ENCODE measurements around the gene DDX39A. TPM values are rescaled to one million over a fixed set of nuclear protein-coding genes. Genes with fewer than 3 reads are reported as not detected.

The DDX39A gene
- total RNA-seq, 2 experiments from 2014 or later, result 273 to 311 TPM

DNA sequence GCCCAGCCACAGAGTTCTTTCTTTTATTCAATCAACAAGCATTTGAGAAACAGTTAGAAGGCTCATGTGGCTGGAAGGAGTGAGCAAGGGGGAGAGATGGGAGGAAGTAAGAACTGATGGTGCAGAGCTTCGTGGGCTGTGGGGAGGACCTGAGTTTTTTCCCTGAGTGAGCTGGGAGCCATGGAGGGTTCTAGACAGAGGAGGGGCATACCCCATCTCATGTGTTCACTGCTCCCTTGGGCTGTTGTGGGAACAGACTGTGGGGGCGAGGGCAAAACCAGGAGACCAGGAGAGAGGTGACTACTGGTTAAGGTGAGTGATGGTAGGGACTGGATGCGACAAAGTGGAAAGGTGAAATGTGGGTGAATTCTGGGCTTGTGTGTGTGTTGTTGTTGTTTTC, 11.6 kb upstream of the DDX39A start:
- Mint-ChIP-seq H3K4me3 (no peak overlapping the region), H3K27ac (no peak overlapping the region), H3K36me3 (no peaks in the 10 kb centered on the region), H3K27me3 (peaks cover 5% of the 10 kb centered on the region), H3K4me1 (peaks cover 24% of the 10 kb centered on the region), H3K9me3 (ENCODE audit: low read depth) (no peaks in the 10 kb centered on the region)
- DNase-seq, result no peak
- CTCF ChIA-PET, result interaction anchor here (0.7 to 5.4 kb wide), 13 partner anchors 10 to 350 kb away, joined by 3 to 90 read pairs (median 4); partner anchors contain the start of genes ASF1B, DDX39A and GIPC1
- no peak for ATAC-seq

- Mint-ChIP-seq H3K4me1 (peaks cover 10% of the 10 kb centered on the region), H3K9me3 (ENCODE audit: low read depth) (no peaks in the 10 kb centered on the region), H3K27ac (no peak overlapping the region), H3K36me3 (no peaks in the 10 kb centered on the region), H3K4me3 (no peak overlapping the region), H3K27me3 (peaks cover 5% of the 10 kb centered on the region)
- DNase-seq, result no peak
- CTCF ChIA-PET, result interaction anchor here (1.0 to 5.4 kb wide), 5 partner anchors 11 to 67 kb away, joined by 3 to 90 read pairs (median 4); no protein-coding TSS in a partner anchor
- no peak for ATAC-seq
Observed at GRCh38 chr19:14428882-14429416, 9.8 kb upstream of the DDX39A start.

DNA sequence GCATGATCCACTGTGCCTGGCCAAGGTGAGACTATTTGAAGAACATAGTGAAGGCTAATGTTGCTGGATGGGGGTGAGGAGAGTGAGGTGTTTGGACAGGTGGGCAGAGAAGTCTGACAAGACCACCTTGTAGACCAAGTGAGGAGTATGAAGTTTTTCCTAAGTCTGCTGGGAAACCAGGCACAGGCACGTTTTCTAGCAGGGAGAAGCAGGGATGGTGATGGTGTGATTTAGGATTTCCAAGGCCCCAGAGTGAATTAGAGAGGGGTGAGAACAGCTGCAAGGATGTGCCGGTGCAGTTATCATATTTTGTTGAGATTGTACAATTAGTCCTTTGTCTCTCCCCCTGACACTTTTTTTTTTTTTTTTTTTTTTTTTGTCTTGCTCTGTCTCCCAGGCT, 8.3 kb upstream of the DDX39A start:
- peaks cover 5% of the 10 kb centered on the region for H3K27me3 Mint-ChIP-seq
- ATAC-seq (no peak), DNase-seq (no peak)
- peaks cover 6% of the 10 kb centered on the region for H3K4me1 Mint-ChIP-seq
- CTCF ChIA-PET, result no interaction called here
- H3K36me3 Mint-ChIP-seq, result no peaks in the 10 kb centered on the region
- H3K4me3 Mint-ChIP-seq, result no peak overlapping the region
- no peaks in the 10 kb centered on the region for H3K9me3 Mint-ChIP-seq (ENCODE audit: low read depth)
- H3K27ac Mint-ChIP-seq, result no peak overlapping the region

DNA sequence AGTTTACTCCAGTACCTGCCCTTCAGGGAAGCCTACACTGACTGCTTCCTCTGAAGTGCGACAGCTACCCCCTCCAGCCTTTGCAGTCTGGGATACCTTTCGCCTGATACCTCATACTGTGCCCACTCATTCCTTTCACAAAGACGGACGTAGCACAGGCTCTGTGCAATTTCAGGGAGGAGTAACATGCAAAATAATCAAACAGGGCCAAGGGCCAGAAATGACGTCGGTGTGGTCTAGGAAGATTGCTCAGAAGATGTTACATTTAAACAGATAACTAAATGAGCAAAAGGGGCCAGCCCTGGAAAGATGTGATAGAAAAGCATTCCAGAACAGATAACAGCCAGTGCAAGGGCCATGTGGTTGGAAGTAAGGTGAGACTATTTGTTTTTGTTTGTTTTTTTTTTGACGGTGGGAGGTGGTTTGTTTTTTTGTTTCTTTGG, 6.6 kb upstream of the DDX39A start:
- Mint-ChIP-seq H3K9me3 (ENCODE audit: low read depth) (no peaks in the 10 kb centered on the region), H3K27me3 (peaks cover 3% of the 10 kb centered on the region), H3K27ac (no peak overlapping the region), H3K4me1 (peaks cover under 1% of the 10 kb centered on the region), H3K4me3 (no peak overlapping the region), H3K36me3 (no peaks in the 10 kb centered on the region)
- ATAC-seq (no peak), DNase-seq (no peak)
- CTCF ChIA-PET, result interaction anchor here (1.3 kb wide), 1 partner anchor 54 kb away, joined by 3 read pairs; no protein-coding TSS in a partner anchor

DNA sequence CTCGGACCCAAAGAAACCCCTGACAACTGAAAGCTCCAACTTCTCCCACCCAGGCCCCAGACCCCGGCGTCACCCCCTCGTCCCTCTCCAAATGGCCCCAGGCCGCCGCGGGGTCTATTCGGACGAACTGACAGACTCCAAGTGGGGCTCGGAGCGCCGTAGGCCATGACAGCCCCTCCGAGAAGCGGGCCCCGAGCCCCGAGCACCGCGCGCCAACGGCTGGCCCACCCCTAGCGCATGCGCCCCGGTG, 360 bp downstream of the DDX39A start:
- H3K27ac Mint-ChIP-seq, result peak overlapping the region; percentile 94
- peak; percentile 90 for DNase-seq
- CTCF ChIA-PET, result interaction anchor here (1.0 to 5.0 kb wide), 3 partner anchors 13 to 61 kb away, joined by 3 to 28 read pairs (median 7); no protein-coding TSS in a partner anchor
- peaks cover 32% of the 10 kb centered on the region for H3K36me3 Mint-ChIP-seq
- H3K4me3 Mint-ChIP-seq, result peak overlapping the region; percentile 86
- no peaks in the 10 kb centered on the region for H3K27me3 Mint-ChIP-seq
- H3K4me1 Mint-ChIP-seq, result peaks cover 37% of the 10 kb centered on the region
- ATAC-seq, result peak; percentile 66
- H3K9me3 Mint-ChIP-seq (ENCODE audit: low read depth), result no peaks in the 10 kb centered on the region

- H3K9me3 Mint-ChIP-seq (ENCODE audit: low read depth), result no peaks in the 10 kb centered on the region
- no peak for ATAC-seq
- CTCF ChIA-PET, result interaction anchor here (1.0 to 2.9 kb wide), 4 partner anchors 10 to 280 kb away, joined by 3 to 23 read pairs (median 3); partner anchors contain the start of gene ASF1B
- peak overlapping the region; percentile 94 for H3K27ac Mint-ChIP-seq
- peaks cover 55% of the 10 kb centered on the region for H3K4me1 Mint-ChIP-seq
- no peak for DNase-seq
- H3K4me3 Mint-ChIP-seq, result peak overlapping the region; percentile 86
- H3K36me3 Mint-ChIP-seq, result peaks cover 47% of the 10 kb centered on the region
- no peaks in the 10 kb centered on the region for H3K27me3 Mint-ChIP-seq
Observed at GRCh38 chr19:14416817-14417231, 2.3 kb downstream of the DDX39A start.

DNA sequence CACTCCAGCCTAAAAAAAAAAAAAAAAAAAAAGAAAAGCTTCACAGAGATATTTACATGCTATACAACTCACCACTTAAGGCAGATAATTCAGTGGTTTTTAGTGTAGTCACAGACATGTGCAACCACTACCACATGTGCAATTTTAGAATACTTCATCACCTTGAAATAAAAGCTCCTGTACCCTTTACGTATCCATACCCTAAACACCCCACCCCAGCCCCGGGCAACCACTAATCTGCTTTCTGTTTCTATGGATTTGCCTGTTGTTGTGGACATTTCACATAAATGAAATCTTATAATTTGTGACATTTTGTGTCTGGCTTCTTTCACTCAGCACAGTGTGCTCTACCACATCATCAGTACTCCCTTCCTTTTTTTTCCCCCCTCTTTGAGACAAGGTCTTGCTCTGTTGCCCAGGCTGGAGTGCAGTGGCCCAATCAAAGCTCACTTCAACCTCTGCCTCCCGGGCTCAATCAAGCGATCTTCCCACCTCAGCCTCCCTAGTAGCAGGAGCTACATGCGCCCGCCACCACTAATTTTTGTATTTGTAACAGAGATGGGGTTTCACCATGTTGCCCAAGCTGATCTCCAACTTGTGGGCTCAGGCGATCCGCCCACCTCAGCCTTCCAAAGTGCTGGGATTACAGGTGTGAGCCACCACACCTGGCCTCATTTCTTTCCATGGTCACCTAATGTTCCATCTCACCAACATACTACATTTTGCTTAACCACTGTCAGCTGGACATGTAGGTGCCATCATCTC, 4.0 kb downstream of the DDX39A start:
- peaks cover 58% of the 10 kb centered on the region for H3K36me3 Mint-ChIP-seq

DNA sequence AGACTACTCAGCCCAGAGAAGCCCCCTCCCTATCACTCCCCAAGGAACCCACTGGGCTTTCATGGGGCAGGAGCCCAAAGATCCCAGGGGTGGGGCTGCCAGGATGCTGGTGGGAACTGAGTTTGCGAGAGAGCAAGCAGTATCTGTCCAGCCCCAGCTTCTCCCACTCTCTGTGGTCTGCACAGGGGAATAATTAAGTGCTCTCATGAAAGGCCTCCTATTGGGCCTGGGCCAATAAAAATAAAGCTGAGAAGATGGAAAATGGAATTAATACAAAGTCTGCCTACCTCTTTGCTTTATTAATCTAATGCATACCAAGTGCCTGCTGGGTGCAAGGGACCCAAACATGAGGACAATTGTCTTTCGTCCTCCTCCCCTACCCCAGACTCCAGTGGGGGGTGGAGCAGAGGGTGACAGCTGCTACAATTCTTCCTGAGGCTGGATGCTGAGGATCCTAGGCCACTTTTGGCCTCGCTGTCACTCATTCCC, 5.4 kb downstream of the DDX39A start:
- Mint-ChIP-seq H3K4me1 (peaks cover 73% of the 10 kb centered on the region), H3K9me3 (ENCODE audit: low read depth) (no peaks in the 10 kb centered on the region), H3K36me3 (peaks cover 70% of the 10 kb centered on the region), H3K27me3 (no peaks in the 10 kb centered on the region), H3K4me3 (no peak overlapping the region), H3K27ac (peak overlapping the region; percentile 13)
- CTCF ChIA-PET, result interaction anchor here (1.2 to 2.8 kb wide), 6 partner anchors 22 to 71 kb away, joined by 4 to 10 read pairs (median 5); no protein-coding TSS in a partner anchor
- ATAC-seq (no peak), DNase-seq (no peak)

More for the DNA sequence above, 4.0 kb downstream of the DDX39A start:
- peaks cover 67% of the 10 kb centered on the region for H3K4me1 Mint-ChIP-seq
- no peaks in the 10 kb centered on the region for H3K27me3 Mint-ChIP-seq
- H3K4me3 Mint-ChIP-seq, result peak overlapping the region; percentile 27
- H3K9me3 Mint-ChIP-seq (ENCODE audit: low read depth), result no peaks in the 10 kb centered on the region
- ATAC-seq, result no peak
- CTCF ChIA-PET, result interaction anchor here (0.6 to 2.9 kb wide), 16 partner anchors 9 to 281 kb away, joined by 3 to 23 read pairs (median 4); partner anchors contain the start of gene ASF1B
- DNase-seq, result no peak
- H3K27ac Mint-ChIP-seq, result peak overlapping the region; percentile 94

DNA sequence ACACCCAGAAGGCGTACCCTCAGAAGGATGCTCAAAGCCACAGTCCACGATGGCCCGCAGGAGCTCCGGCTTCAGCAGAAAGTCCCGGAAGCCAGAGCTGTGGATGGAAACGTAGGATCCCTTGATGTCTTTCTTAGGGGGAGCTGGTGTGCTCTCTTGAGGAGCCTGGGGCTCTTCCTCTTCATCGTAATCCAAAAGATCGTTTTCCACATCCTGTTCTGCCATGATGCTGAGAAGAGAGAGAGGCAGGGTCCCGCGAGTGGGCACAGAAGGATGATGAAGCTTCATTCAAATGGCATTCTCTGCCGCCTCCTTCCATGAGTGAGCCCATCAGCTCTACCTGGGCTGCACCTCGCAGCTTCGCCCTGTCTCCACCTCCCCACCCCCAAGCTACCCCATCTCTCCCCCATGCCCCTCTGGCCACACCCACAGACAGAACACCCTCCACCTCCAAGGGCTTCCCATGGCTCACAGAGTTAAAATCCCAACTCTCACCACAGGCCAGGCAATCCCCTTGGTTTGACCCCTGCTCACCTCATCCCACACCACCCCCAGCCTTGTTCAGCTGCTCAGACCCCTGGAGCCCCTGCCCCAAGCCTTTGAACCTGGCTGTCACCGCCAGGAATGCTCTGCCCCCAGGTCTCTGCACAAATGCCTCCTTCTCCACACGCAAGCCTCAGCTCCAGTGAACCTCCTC, 6.0 kb downstream of the DDX39A start:
- H3K27ac Mint-ChIP-seq, result peak overlapping the region; percentile 13
- no peaks in the 10 kb centered on the region for H3K9me3 Mint-ChIP-seq (ENCODE audit: low read depth)
- H3K27me3 Mint-ChIP-seq, result no peaks in the 10 kb centered on the region
- ATAC-seq (no peak), DNase-seq (no peak)
- peaks cover 75% of the 10 kb centered on the region for H3K36me3 Mint-ChIP-seq
- CTCF ChIA-PET, result interaction anchor here (1.2 to 2.8 kb wide), 5 partner anchors 22 to 71 kb away, joined by 4 to 10 read pairs (median 5); no protein-coding TSS in a partner anchor
- H3K4me3 Mint-ChIP-seq, result no peak overlapping the region
- H3K4me1 Mint-ChIP-seq, result peaks cover 78% of the 10 kb centered on the region

GRCh38 chr19:14412324-14412995, 6.7 kb downstream of the DDX39A start:
- Mint-ChIP-seq H3K4me3 (no peak overlapping the region), H3K27ac (no peak overlapping the region), H3K9me3 (ENCODE audit: low read depth) (no peaks in the 10 kb centered on the region), H3K36me3 (peaks cover 76% of the 10 kb centered on the region), H3K4me1 (peaks cover 80% of the 10 kb centered on the region), H3K27me3 (no peaks in the 10 kb centered on the region)
- CTCF ChIA-PET, result interaction anchor here (1.6 to 2.8 kb wide), 3 partner anchors 23 to 60 kb away, joined by 5 to 10 read pairs (median 5); no protein-coding TSS in a partner anchor
- DNase-seq (no peak), ATAC-seq (no peak)

GRCh38 chr19:14411938-14412245, 7.2 kb downstream of the DDX39A start:
- no peak for DNase-seq
- CTCF ChIA-PET, result interaction anchor here (2.6 to 14.1 kb wide), 2 partner anchors 50 to 68 kb away, joined by 14 to 211 read pairs; no protein-coding TSS in a partner anchor
- ATAC-seq, result no peak
- no peak overlapping the region for H3K4me3 Mint-ChIP-seq
- peaks cover 79% of the 10 kb centered on the region for H3K4me1 Mint-ChIP-seq
- no peaks in the 10 kb centered on the region for H3K9me3 Mint-ChIP-seq (ENCODE audit: low read depth)
- H3K27me3 Mint-ChIP-seq, result no peaks in the 10 kb centered on the region
- H3K36me3 Mint-ChIP-seq, result peaks cover 76% of the 10 kb centered on the region
- H3K27ac Mint-ChIP-seq, result peak overlapping the region; percentile 66

GRCh38 chr19:14411161-14411937, 7.8 kb downstream of the DDX39A start:
- no peaks in the 10 kb centered on the region for H3K27me3 Mint-ChIP-seq

More at GRCh38 chr19:14411161-14411937, 7.8 kb downstream of the DDX39A start:
- Mint-ChIP-seq H3K9me3 (ENCODE audit: low read depth) (no peaks in the 10 kb centered on the region), H3K27ac (peak overlapping the region; percentile 85), H3K4me1 (peaks cover 76% of the 10 kb centered on the region), H3K4me3 (no peak overlapping the region), H3K36me3 (peaks cover 76% of the 10 kb centered on the region)
- CTCF ChIA-PET, result interaction anchor here (0.6 to 14.1 kb wide), 3 partner anchors 50 to 77 kb away, joined by 4 to 211 read pairs (median 14); no protein-coding TSS in a partner anchor
- no peak for ATAC-seq
- DNase-seq, result no peak

All from activated CD8-positive, alpha-beta memory T cell treated with anti-CD3 and anti-CD28 coated beads, Interleukin-2, amount 10 ng/mL, durations not matched to agents 7 days and 5 days (primary cell).